Muscle layer of colon (tissue), 2 donors: ENCODE measurements around the gene GRB7.
A peak's percentile ranks its signal among the peaks of the same experiment; 100 is the strongest.
"Not testable (repeated sequence)": the region's sequence is repeated elsewhere in the genome, so short reads cannot be mapped to it uniquely, and the experiment has no call there.

ENCODE experiments used
- H3K27ac ChIP-seq: one replicate; pipeline ENCODE4 v1.7.0; 2013; ENCODE audit warnings: low read depth, mild to moderate bottlenecking, low read length, moderate library complexity
- H3K27me3 ChIP-seq, 2 donors: one replicate each; pipeline ENCODE4 v1.7.0; 2013; ENCODE audit warnings: low read length in 2 of 2, mild to moderate bottlenecking in 2 of 2; ENCODE audit not compliant: insufficient read depth in 2 of 2, control insufficient read depth in 1 of 2
- H3K36me3 ChIP-seq: one replicate; pipeline ENCODE4 v1.7.0; 2013; ENCODE audit warnings: mild to moderate bottlenecking, low read length; ENCODE audit not compliant: insufficient read depth
- H3K4me1 ChIP-seq: one replicate; pipeline ENCODE4 v1.7.0; 2013; ENCODE audit warnings: mild to moderate bottlenecking, low read length; ENCODE audit not compliant: insufficient read depth
- H3K4me3 ChIP-seq, 2 donors: one replicate each; pipeline ENCODE4 v1.7.0; 2013; ENCODE audit warnings: low read length in 2 of 2, low read depth in 1 of 2, mild to moderate bottlenecking in 1 of 2, moderate library complexity in 1 of 2
- H3K9ac ChIP-seq: one replicate; pipeline ENCODE4 v1.7.0; 2013; ENCODE audit warnings: low read length
- H3K9me3 ChIP-seq: one replicate; pipeline ENCODE4 v1.7.0; 2013; ENCODE audit warnings: mild to moderate bottlenecking, low read length
- donor health status: abdominal sarcoma.
- donor health status: Adenocarcinoma of cecum.

The GRB7 gene

GRCh38 chr17:39748444-39749034, 10.8 kb downstream of the GRB7 start:
- not testable (repeated sequence) for H3K9ac ChIP-seq, H3K27me3 ChIP-seq, H3K36me3 ChIP-seq, H3K9me3 ChIP-seq, H3K27ac ChIP-seq, H3K4me3 ChIP-seq
- H3K4me1 ChIP-seq, result peaks cover 10% of the 10 kb centered on the region

- no peak overlapping the region for H3K4me3 ChIP-seq
- no peak overlapping the region for H3K9ac ChIP-seq
- no peaks in the 10 kb centered on the region for H3K27me3 ChIP-seq
- H3K36me3 ChIP-seq, result no peaks in the 10 kb centered on the region
- no peaks in the 10 kb centered on the region for H3K9me3 ChIP-seq
- H3K4me1 ChIP-seq, result peaks cover 15% of the 10 kb centered on the region
- no peak overlapping the region for H3K27ac ChIP-seq
These were observed 12.6 kb downstream of the GRB7 start for GRCh38 chr17:39750131-39751015.

- H3K9ac ChIP-seq, result no peak overlapping the region
- H3K27ac ChIP-seq, result no peak overlapping the region
- H3K4me3 ChIP-seq, result no peak overlapping the region
- peaks cover 18% of the 10 kb centered on the region for H3K4me1 ChIP-seq
- no peaks in the 10 kb centered on the region for H3K27me3 ChIP-seq
- H3K9me3 ChIP-seq, result no peaks in the 10 kb centered on the region
- H3K36me3 ChIP-seq, result no peaks in the 10 kb centered on the region
These were observed 13.3 kb downstream of the GRB7 start for GRCh38 chr17:39751016-39751543.

- Histone ChIP-seq H3K9me3 (no peaks in the 10 kb centered on the region), H3K9ac (no peak overlapping the region), H3K36me3 (no peaks in the 10 kb centered on the region), H3K4me1 (peaks cover 18% of the 10 kb centered on the region), H3K27me3 (no peaks in the 10 kb centered on the region), H3K27ac (no peak overlapping the region), H3K4me3 (no peak overlapping the region)
These were observed 13.9 kb downstream of the GRB7 start for GRCh38 chr17:39751637-39752036.

- Histone ChIP-seq H3K4me1 (peaks cover 18% of the 10 kb centered on the region), H3K36me3 (no peaks in the 10 kb centered on the region), H3K9me3 (no peaks in the 10 kb centered on the region), H3K27me3 (no peaks in the 10 kb centered on the region), H3K27ac (no peak overlapping the region), H3K9ac (no peak overlapping the region), H3K4me3 (no peak overlapping the region)
These were observed 14.6 kb downstream of the GRB7 start for GRCh38 chr17:39752241-39752881.

- Histone ChIP-seq H3K27ac (peak overlapping the region; percentile 94), H3K4me3 (peak overlapping the region; percentile 52 to 70), H3K36me3 (no peaks in the 10 kb centered on the region), H3K9ac (no peak overlapping the region), H3K9me3 (no peaks in the 10 kb centered on the region), H3K27me3 (no peaks in the 10 kb centered on the region), H3K4me1 (peaks cover 18% of the 10 kb centered on the region)
These were observed 15.9 kb downstream of the GRB7 start for GRCh38 chr17:39753514-39754160.

GRCh38 chr17:39754161-39754957, 16.6 kb downstream of the GRB7 start:
- H3K9me3 ChIP-seq, result no peaks in the 10 kb centered on the region
- peak overlapping the region; percentile 71 for H3K9ac ChIP-seq
- H3K36me3 ChIP-seq, result no peaks in the 10 kb centered on the region
- peaks cover 18% of the 10 kb centered on the region for H3K4me1 ChIP-seq
- peak overlapping the region; percentile 70 to 77 for H3K4me3 ChIP-seq
- peak overlapping the region; percentile 94 for H3K27ac ChIP-seq
- H3K27me3 ChIP-seq, result no peaks in the 10 kb centered on the region

GRCh38 chr17:39754958-39755553, 17.3 kb downstream of the GRB7 start:
- H3K9me3 ChIP-seq, result no peaks in the 10 kb centered on the region
- H3K4me1 ChIP-seq, result peaks cover 17% of the 10 kb centered on the region
- H3K27ac ChIP-seq, result peak overlapping the region; percentile 94
- peak overlapping the region; percentile 71 for H3K9ac ChIP-seq
- no peaks in the 10 kb centered on the region for H3K36me3 ChIP-seq
- no peaks in the 10 kb centered on the region for H3K27me3 ChIP-seq
- peak overlapping the region; percentile 70 to 77 for H3K4me3 ChIP-seq

- Histone ChIP-seq H3K27me3 (no peaks in the 10 kb centered on the region), H3K4me3 (no peak overlapping the region), H3K27ac (peak overlapping the region; percentile 94), H3K9me3 (no peaks in the 10 kb centered on the region), H3K4me1 (peaks cover 14% of the 10 kb centered on the region), H3K36me3 (no peaks in the 10 kb centered on the region), H3K9ac (peak overlapping the region; percentile 71)
These were observed 18.0 kb downstream of the GRB7 start for GRCh38 chr17:39755554-39756379.
